Activated T-helper 1 cell treated with Interleukin-2 at 50 U/mL for 16 hours (primary cell): ENCODE measurements around the gene PCBP2.

Experiments used
- DNase-seq: peaks from one replicate; pipeline ENCODE4 v3.0.0-alpha.2; 2020; ENCODE audit warnings: low read depth

PCBP2 gene

GRCh38 chr12:53510181-53510812, 58.4 kb downstream of the PCBP2 start:
- DNase-seq = no peak

GRCh38 chr12:53513712-53514410, 62.0 kb downstream of the PCBP2 start:
- DNase-seq = no peak

GRCh38 chr12:53514628-53515290, 62.9 kb downstream of the PCBP2 start:
- DNase-seq = no peak

DNA sequence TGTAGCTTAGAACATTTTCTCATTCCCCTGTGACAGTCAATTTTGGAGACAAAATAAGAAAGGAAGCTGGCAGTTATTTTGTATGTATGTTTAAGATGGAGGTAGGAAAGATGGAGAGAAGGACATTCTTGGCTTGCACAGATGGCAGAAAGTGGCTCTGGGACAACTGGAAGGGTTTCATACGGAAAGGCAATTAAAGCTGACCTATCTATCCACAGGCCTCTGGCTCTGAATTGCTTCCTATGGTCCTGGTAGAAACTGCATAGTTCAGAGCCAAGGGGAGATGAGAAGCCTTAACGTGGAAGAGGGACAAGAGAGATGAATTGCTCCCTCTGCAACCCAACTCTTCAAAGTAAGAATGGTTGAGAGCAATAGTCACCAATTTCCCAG, 63.4 kb downstream of the PCBP2 start:
- DNase-seq = no peak

DNA sequence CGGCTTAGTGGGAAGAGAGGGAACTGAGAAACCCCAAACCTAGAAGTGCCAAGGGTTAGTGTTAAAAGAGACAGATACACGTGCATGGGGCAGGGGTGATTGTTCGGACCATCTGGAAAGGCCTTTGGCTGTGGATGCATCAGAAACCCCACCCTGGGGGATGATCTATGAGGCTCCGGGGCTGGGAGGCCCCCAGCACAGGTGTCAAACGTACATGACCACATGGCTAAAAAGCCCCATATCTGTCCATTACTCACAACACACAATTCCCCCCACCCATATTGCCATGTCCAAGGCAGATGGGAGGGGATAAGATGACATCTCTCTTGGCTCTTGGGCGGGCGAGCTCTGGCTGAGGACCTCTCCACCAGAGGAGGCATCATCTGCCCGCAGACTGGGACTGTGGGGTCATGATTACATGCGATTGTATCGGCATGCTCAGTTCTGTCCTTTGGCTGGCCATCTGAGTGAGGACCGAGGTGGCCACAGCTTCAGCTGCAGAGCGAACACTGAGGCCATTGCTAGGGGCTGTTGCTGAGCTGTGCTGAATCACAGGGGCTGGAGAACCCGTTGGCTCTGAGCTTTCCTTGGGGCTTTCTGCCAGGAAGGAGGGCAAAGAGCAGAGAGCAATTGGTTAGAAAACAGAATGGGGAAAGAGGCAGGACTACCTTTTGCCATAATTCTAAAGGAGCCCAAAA, 65.0 kb downstream of the PCBP2 start:
- DNase-seq = no peak

DNA sequence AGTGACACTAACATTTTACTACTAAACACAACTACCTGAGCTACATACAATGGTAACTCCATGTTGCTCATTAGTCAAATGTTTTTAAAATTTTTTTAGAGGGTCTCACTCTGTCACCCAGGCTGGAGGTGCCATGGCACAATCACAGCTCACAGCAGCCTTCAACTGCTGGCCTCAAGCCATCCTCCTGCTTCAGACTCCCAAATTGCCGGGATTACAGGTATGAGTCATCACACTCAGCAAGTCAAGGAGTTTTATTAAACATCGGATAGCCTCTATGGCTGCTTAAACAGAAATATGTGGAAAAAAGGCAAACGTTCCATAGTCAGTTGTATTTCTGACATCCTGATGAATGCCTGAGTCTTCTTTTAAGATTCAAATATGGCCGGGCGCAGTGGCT, 66.5 kb downstream of the PCBP2 start:
- no peak for DNase-seq

- no peak for DNase-seq
These were observed 71.2 kb downstream of the PCBP2 start for GRCh38 chr12:53523131-53523530.

GRCh38 chr12:53524476-53524875, 72.6 kb downstream of the PCBP2 start:
- no peak for DNase-seq

DNA sequence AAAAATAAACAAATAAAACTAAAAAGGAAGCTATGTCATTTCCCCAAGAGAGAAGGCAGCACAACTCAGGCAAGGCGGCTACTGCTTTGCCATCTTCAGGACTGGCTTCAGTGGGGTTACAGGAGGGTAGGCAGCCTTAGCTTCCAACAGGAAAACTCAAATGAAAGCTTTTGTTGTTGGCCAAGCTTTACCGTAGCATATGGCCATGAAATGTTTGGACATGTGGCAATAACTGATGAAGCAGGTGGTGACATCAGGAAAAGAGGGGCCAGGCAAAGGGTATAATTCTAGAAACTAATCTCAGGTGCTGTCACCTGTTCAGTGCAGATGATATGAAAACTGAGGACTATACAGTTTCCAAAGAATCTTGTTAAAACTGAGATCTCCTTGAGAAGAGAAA, 78.2 kb downstream of the PCBP2 start:
- DNase-seq = no peak
